Measurements from ENCODE around the gene THSD7A. TPM values are rescaled to one million over a fixed set of nuclear protein-coding genes. Genes with fewer than 3 reads are reported as not detected.

The THSD7A gene
- total and polyA plus RNA-seq, 7 donors: 0.06 to 1.4 (median 0.21) TPM

- H3K36me3 ChIP-seq (ENCODE audit: insufficient read depth in 1 of 2, low read depth in 1 of 2): no peaks in the 10 kb centered on the region
- H3K27me3 ChIP-seq (ENCODE audit: insufficient read depth in 3 of 3, low read length in 2 of 3): no peaks in the 10 kb centered on the region
- no peaks in the 10 kb centered on the region for H3K4me1 ChIP-seq
- DNase-seq (no peak), ATAC-seq (no peak)
- H3K4me3 ChIP-seq: no peak overlapping the region
- H3K9me3 ChIP-seq: no peaks in the 10 kb centered on the region
- TF ChIP-seq, protein P1, sequence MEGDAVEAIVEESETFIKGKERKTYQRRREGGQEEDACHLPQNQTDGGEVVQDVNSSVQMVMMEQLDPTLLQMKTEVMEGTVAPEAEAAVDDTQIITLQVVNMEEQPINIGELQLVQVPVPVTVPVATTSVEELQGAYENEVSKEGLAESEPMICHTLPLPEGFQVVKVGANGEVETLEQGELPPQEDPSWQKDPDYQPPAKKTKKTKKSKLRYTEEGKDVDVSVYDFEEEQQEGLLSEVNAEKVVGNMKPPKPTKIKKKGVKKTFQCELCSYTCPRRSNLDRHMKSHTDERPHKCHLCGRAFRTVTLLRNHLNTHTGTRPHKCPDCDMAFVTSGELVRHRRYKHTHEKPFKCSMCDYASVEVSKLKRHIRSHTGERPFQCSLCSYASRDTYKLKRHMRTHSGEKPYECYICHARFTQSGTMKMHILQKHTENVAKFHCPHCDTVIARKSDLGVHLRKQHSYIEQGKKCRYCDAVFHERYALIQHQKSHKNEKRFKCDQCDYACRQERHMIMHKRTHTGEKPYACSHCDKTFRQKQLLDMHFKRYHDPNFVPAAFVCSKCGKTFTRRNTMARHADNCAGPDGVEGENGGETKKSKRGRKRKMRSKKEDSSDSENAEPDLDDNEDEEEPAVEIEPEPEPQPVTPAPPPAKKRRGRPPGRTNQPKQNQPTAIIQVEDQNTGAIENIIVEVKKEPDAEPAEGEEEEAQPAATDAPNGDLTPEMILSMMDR (IDR thresholded peaks at IDR 0.05): no peak
- intact Hi-C loops (cut with DNase I): no loop called here
- H3K27ac ChIP-seq: no peak overlapping the region
These were observed 230.2 kb downstream of the THSD7A start for GRCh38 chr7:11601761-11602160.

DNA sequence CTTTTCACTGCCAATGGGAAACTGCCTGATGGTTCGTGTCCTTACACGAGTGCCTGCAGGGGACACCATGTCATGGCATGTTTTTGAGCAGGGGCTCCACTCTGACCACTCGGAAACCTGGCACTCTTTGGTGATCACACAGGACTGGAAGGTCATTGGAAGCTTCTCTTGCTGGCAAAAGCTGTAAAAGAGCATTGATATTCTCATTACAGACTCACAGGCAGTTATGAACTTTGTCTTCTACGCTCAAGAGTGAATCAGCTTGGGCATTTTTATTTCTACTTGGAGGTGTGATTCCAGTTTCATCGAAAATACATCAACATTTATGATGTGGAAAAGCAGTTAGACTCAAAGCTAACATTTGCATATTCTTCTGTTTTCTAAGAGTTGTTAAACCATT, 238.7 kb downstream of the THSD7A start:
- 48 to 61% (median 51%) methylated on average over 5 of the region's 5 CpGs for WGBS, 3 donors
- H3K4me1 ChIP-seq: no peaks in the 10 kb centered on the region
- TF ChIP-seq, protein P1 (IDR thresholded peaks at IDR 0.05): no peak
- H3K27me3 ChIP-seq (ENCODE audit: insufficient read depth in 3 of 3, low read length in 2 of 3): no peaks in the 10 kb centered on the region
- intact Hi-C loops (cut with DNase I): no loop called here
- H3K27ac ChIP-seq: no peak overlapping the region
- H3K4me3 ChIP-seq: no peak overlapping the region
- ATAC-seq: no peak
- no peaks in the 10 kb centered on the region for H3K9me3 ChIP-seq
- no peak for DNase-seq
- H3K36me3 ChIP-seq (ENCODE audit: insufficient read depth in 1 of 2, low read depth in 1 of 2): no peaks in the 10 kb centered on the region

DNA sequence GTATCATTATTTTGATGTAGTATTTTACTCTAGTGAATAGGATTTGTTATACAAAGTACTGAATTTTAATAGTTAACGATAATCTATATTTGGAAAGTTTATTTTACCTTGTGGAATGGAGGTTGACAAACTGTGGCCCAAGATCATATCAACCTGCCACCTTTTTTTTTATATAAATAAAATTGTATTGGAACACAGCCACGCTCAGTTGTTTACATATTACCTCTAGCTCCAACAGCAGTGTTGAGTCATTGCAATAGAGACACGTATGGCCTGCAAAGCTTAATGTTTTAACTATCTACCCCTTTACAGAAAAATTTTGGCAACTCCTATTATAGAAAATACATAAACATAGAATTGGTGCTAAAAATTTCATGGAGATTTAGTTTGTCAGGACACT, 239.3 kb downstream of the THSD7A start:
- DNase-seq (no peak), ATAC-seq (no peak)
- H3K27me3 ChIP-seq (ENCODE audit: insufficient read depth in 3 of 3, low read length in 2 of 3): no peaks in the 10 kb centered on the region
- 84 to 89% (median 88%) methylated on average over 3 of the region's 3 CpGs for WGBS, 3 donors
- H3K9me3 ChIP-seq: no peaks in the 10 kb centered on the region
- intact Hi-C loops (cut with DNase I): no loop called here
- TF ChIP-seq, protein P1 (IDR thresholded peaks at IDR 0.05): no peak
- no peak overlapping the region for H3K4me3 ChIP-seq
- no peaks in the 10 kb centered on the region for H3K36me3 ChIP-seq (ENCODE audit: insufficient read depth in 1 of 2, low read depth in 1 of 2)
- H3K4me1 ChIP-seq: no peaks in the 10 kb centered on the region
- H3K27ac ChIP-seq: no peak overlapping the region

- intact Hi-C loops (cut with DNase I): no loop called here
- TF ChIP-seq, protein P1 (IDR thresholded peaks at IDR 0.05): no peak
- ATAC-seq (no peak), DNase-seq (no peak)
- Histone ChIP-seq H3K9me3 (no peaks in the 10 kb centered on the region), H3K36me3 (ENCODE audit: insufficient read depth in 1 of 2, low read depth in 1 of 2) (no peaks in the 10 kb centered on the region), H3K27ac (no peak overlapping the region), H3K27me3 (ENCODE audit: insufficient read depth in 3 of 3, low read length in 2 of 3) (no peaks in the 10 kb centered on the region), H3K4me3 (no peak overlapping the region), H3K4me1 (no peaks in the 10 kb centered on the region)
These were observed 240.1 kb downstream of the THSD7A start for GRCh38 chr7:11591943-11592342.

DNA sequence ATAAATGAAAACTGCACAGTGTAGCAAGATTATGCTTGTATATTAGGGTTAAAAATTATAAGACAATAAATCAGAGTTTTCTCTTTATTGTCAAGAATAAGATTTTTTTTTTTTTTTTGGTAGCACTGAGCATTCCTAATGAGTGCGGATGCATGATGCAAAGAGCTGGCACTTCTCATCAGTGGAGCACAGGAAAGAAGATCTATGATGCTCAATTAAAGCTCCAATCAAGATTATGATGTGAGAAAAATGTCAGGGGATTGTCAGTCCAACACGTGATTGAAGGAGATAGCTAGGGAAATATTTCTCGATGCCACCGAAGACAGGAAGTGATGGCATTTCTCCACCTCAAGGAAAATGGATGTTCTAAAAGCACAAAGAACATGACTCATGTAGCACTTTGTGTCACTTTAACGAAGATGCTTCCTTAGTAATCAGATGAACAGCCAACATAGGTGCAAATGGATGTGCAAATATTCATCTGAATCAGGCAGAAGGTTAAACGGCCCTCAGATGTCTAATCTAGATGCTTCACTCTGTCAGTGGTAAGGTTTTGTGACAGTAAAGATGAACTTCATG, 240.9 kb downstream of the THSD7A start:
- no peak overlapping the region for H3K27ac ChIP-seq

More for the DNA sequence above, 240.9 kb downstream of the THSD7A start:
- ATAC-seq: no peak
- Histone ChIP-seq H3K36me3 (ENCODE audit: insufficient read depth in 1 of 2, low read depth in 1 of 2) (no peaks in the 10 kb centered on the region), H3K9me3 (no peaks in the 10 kb centered on the region), H3K4me3 (no peak overlapping the region), H3K27me3 (ENCODE audit: insufficient read depth in 3 of 3, low read length in 2 of 3) (no peaks in the 10 kb centered on the region), H3K4me1 (no peaks in the 10 kb centered on the region)
- 64 to 75% (median 71%) methylated on average over 6 of the region's 6 CpGs for WGBS, 3 donors
- intact Hi-C loops (cut with DNase I): no loop called here
- TF ChIP-seq, protein P1 (IDR thresholded peaks at IDR 0.05): no peak
- DNase-seq: no peak

All from psoas muscle (tissue), 8 donors.